GM18498 (cell line): Measurements from ENCODE around the gene FJX1.

ENCODE experiments used
- ATAC-seq: cut with Tn5 transposase; IDR thresholded peaks from one replicate; pipeline ENCODE4 v1.9.1; 2021; ENCODE audit warnings: mild to moderate bottlenecking, moderate library complexity; ENCODE audit not compliant: unreplicated experiment

Gene FJX1

GRCh38 chr11:35605706-35606105 is 12.6 kb upstream of the FJX1 start:
- no peak for ATAC-seq

- ATAC-seq = no peak
Measured at GRCh38 chr11:35606206-35606605, 12.1 kb upstream of the FJX1 start.

- no peak for ATAC-seq
Measured at GRCh38 chr11:35608502-35608901, 9.8 kb upstream of the FJX1 start.

- no peak for ATAC-seq
Measured at GRCh38 chr11:35609656-35610055, 8.6 kb upstream of the FJX1 start.

- ATAC-seq = no peak
Measured at GRCh38 chr11:35610631-35611030, 7.6 kb upstream of the FJX1 start.

GRCh38 chr11:35611741-35612140 is 6.5 kb upstream of the FJX1 start:
- no peak for ATAC-seq

- ATAC-seq = no peak
Measured at GRCh38 chr11:35614939-35615569, 3.2 kb upstream of the FJX1 start.

GRCh38 chr11:35615921-35616900 is 2.0 kb upstream of the FJX1 start:
- no peak for ATAC-seq

- no peak for ATAC-seq
Measured at GRCh38 chr11:35617316-35617686, 959 bp upstream of the FJX1 start.

- peak; percentile 55 for ATAC-seq
Measured at GRCh38 chr11:35618497-35619115, 346 bp downstream of the FJX1 start.

- ATAC-seq = peak; percentile 48
Measured at GRCh38 chr11:35619116-35619854, 1.0 kb downstream of the FJX1 start.

GRCh38 chr11:35619855-35620640 is 1.8 kb downstream of the FJX1 start:
- no peak for ATAC-seq

- no peak for ATAC-seq
Measured at GRCh38 chr11:35620795-35621194, 2.5 kb downstream of the FJX1 start.

GRCh38 chr11:35621620-35622019 is 3.4 kb downstream of the FJX1 start:
- ATAC-seq = no peak

- ATAC-seq = no peak
Measured at GRCh38 chr11:35622070-35622469, 3.8 kb downstream of the FJX1 start.

- no peak for ATAC-seq
Measured at GRCh38 chr11:35623621-35624168, 5.4 kb downstream of the FJX1 start.

GRCh38 chr11:35624316-35624715 is 6.1 kb downstream of the FJX1 start:
- ATAC-seq = no peak

- ATAC-seq = no peak
Measured at GRCh38 chr11:35624781-35625180, 6.5 kb downstream of the FJX1 start.

GRCh38 chr11:35626501-35626900 is 8.2 kb downstream of the FJX1 start:
- ATAC-seq = no peak

- no peak for ATAC-seq
Measured at GRCh38 chr11:35629511-35629910, 11.3 kb downstream of the FJX1 start.
